ENCODE measurements around the gene ALDH4A1.

- TF ChIP-seq CTCF (conservative IDR thresholded peaks at IDR 0.05; ENCODE audit: low read depth in 2 of 2) (no peak), JUNB (IDR thresholded peaks at IDR 0.05; ENCODE audit: unreplicated experiment) (no peak), EZH2phosphoT487 (IDR thresholded peaks at IDR 0.05; ENCODE audit: unreplicated experiment) (no peak), EZH2 (IDR thresholded peaks at IDR 0.05; ENCODE audit: low read depth, unreplicated experiment) (no peak), ZNF331 (CRISPR knock-in tag; IDR thresholded peaks at IDR 0.05; ENCODE audit: low read depth) (no peak), POLR2AphosphoS5 (IDR thresholded peaks at IDR 0.05; ENCODE audit: low read depth) (no peak), STAT1 (IDR thresholded peaks at IDR 0.05; ENCODE audit: unreplicated experiment) (no peak), CREB1 (CRISPR knock-in tag; IDR thresholded peaks at IDR 0.05; ENCODE audit: low read depth) (no peak), ZNF114 (CRISPR knock-in tag; IDR thresholded peaks at IDR 0.05) (no peak), NANOG (IDR thresholded peaks at IDR 0.05; ENCODE audit: borderline replicate concordance) (no peak), ETS1 (IDR thresholded peaks at IDR 0.05) (no peak)
- TF ChIP-seq, protein P1, sequence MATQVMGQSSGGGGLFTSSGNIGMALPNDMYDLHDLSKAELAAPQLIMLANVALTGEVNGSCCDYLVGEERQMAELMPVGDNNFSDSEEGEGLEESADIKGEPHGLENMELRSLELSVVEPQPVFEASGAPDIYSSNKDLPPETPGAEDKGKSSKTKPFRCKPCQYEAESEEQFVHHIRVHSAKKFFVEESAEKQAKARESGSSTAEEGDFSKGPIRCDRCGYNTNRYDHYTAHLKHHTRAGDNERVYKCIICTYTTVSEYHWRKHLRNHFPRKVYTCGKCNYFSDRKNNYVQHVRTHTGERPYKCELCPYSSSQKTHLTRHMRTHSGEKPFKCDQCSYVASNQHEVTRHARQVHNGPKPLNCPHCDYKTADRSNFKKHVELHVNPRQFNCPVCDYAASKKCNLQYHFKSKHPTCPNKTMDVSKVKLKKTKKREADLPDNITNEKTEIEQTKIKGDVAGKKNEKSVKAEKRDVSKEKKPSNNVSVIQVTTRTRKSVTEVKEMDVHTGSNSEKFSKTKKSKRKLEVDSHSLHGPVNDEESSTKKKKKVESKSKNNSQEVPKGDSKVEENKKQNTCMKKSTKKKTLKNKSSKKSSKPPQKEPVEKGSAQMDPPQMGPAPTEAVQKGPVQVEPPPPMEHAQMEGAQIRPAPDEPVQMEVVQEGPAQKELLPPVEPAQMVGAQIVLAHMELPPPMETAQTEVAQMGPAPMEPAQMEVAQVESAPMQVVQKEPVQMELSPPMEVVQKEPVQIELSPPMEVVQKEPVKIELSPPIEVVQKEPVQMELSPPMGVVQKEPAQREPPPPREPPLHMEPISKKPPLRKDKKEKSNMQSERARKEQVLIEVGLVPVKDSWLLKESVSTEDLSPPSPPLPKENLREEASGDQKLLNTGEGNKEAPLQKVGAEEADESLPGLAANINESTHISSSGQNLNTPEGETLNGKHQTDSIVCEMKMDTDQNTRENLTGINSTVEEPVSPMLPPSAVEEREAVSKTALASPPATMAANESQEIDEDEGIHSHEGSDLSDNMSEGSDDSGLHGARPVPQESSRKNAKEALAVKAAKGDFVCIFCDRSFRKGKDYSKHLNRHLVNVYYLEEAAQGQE (IDR thresholded peaks at IDR 0.05; ENCODE audit: unreplicated experiment), result no peak
- TF ChIP-seq, protein P2, sequence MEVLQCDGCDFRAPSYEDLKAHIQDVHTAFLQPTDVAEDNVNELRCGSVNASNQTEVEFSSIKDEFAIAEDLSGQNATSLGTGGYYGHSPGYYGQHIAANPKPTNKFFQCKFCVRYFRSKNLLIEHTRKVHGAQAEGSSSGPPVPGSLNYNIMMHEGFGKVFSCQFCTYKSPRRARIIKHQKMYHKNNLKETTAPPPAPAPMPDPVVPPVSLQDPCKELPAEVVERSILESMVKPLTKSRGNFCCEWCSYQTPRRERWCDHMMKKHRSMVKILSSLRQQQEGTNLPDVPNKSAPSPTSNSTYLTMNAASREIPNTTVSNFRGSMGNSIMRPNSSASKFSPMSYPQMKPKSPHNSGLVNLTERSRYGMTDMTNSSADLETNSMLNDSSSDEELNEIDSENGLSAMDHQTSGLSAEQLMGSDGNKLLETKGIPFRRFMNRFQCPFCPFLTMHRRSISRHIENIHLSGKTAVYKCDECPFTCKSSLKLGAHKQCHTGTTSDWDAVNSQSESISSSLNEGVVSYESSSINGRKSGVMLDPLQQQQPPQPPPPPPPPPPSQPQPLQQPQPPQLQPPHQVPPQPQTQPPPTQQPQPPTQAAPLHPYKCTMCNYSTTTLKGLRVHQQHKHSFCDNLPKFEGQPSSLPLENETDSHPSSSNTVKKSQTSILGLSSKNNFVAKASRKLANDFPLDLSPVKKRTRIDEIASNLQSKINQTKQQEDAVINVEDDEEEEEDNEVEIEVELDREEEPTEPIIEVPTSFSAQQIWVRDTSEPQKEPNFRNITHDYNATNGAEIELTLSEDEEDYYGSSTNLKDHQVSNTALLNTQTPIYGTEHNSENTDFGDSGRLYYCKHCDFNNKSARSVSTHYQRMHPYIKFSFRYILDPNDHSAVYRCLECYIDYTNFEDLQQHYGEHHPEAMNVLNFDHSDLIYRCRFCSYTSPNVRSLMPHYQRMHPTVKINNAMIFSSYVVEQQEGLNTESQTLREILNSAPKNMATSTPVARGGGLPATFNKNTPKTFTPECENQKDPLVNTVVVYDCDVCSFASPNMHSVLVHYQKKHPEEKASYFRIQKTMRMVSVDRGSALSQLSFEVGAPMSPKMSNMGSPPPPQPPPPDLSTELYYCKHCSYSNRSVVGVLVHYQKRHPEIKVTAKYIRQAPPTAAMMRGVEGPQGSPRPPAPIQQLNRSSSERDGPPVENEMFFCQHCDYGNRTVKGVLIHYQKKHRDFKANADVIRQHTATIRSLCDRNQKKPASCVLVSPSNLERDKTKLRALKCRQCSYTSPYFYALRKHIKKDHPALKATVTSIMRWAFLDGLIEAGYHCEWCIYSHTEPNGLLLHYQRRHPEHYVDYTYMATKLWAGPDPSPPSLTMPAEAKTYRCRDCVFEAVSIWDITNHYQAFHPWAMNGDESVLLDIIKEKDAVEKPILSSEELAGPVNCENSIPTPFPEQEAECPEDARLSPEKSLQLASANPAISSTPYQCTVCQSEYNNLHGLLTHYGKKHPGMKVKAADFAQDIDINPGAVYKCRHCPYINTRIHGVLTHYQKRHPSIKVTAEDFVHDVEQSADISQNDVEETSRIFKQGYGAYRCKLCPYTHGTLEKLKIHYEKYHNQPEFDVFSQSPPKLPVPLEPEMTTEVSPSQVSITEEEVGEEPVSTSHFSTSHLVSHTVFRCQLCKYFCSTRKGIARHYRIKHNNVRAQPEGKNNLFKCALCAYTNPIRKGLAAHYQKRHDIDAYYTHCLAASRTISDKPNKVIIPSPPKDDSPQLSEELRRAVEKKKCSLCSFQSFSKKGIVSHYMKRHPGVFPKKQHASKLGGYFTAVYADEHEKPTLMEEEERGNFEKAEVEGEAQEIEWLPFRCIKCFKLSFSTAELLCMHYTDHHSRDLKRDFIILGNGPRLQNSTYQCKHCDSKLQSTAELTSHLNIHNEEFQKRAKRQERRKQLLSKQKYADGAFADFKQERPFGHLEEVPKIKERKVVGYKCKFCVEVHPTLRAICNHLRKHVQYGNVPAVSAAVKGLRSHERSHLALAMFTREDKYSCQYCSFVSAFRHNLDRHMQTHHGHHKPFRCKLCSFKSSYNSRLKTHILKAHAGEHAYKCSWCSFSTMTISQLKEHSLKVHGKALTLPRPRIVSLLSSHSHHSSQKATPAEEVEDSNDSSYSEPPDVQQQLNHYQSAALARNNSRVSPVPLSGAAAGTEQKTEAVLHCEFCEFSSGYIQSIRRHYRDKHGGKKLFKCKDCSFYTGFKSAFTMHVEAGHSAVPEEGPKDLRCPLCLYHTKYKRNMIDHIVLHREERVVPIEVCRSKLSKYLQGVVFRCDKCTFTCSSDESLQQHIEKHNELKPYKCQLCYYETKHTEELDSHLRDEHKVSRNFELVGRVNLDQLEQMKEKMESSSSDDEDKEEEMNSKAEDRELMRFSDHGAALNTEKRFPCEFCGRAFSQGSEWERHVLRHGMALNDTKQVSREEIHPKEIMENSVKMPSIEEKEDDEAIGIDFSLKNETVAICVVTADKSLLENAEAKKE (CRISPR knock-in tag; IDR thresholded peaks at IDR 0.05), result no peak
Observed at GRCh38 chr1:18872071-18872611, 30.2 kb downstream of the ALDH4A1 start.
